Spinal cord (tissue), 10 donors: Measurements from ENCODE around the gene PPP1R3D. TPM values are rescaled to one million over a fixed set of nuclear protein-coding genes. Genes with fewer than 3 reads are reported as not detected.
A peak's percentile ranks its signal among the peaks of the same experiment; 100 is the strongest.
"Not testable (repeated sequence)": the region's sequence is repeated elsewhere in the genome, so short reads cannot be mapped to it uniquely, and the experiment has no call there.

Experiments used
- DNase-seq, 6 donors: peaks; one replicate each; pipeline versions ENCODE4 v3.0.0 to v3.0.0-alpha.2; 2013 to 2015; ENCODE audit warnings: low spot score in 6 of 6, low read depth in 4 of 6
- H3K27ac ChIP-seq: one replicate; pipeline ENCODE4 v1.5.1; 2013; ENCODE audit warnings: low read depth, low read length, control low read depth
- H3K27me3 ChIP-seq: one replicate; pipeline ENCODE4 v1.6.1; 2013; ENCODE audit warnings: low read length; ENCODE audit not compliant: control insufficient read depth, insufficient read depth
- H3K36me3 ChIP-seq: one replicate; pipeline ENCODE4 v1.6.1; 2013; ENCODE audit warnings: low read length; ENCODE audit not compliant: control insufficient read depth, insufficient read depth
- H3K4me1 ChIP-seq: one replicate; pipeline ENCODE4 v1.6.1; 2013; ENCODE audit warnings: low read length; ENCODE audit not compliant: control insufficient read depth, insufficient read depth
- H3K4me3 ChIP-seq: one replicate; pipeline ENCODE4 v1.5.1; 2013; ENCODE audit warnings: low read depth, low read length, control low read depth
- H3K9me3 ChIP-seq: one replicate; pipeline ENCODE4 v1.6.1; 2013; ENCODE audit warnings: low read length; ENCODE audit not compliant: control insufficient read depth, insufficient read depth
- WGBS: methylation state at CpG from one replicate; pipeline ENCODE4 v1.1.5; 2013; ENCODE audit warnings: missing lambda C conversion rate; ENCODE audit not compliant: insufficient coverage; 5-methylcytosine and 5-hydroxymethylcytosine counted together
- polyA plus RNA-seq, 2 donors: library from polyadenylated mRNA; unstranded; fragments of 120-200 nt; gene quantifications; one replicate each; pipeline ENCODE4 v1.2.1, GENCODE V29; 2013; ENCODE audit not compliant: insufficient read length in 2 of 2
- total RNA-seq, 2 donors: library from RNA; depleted of rRNA in 1 of 2; stranded (reverse); fragments of 120-200 nt in 1 of 2; fragments of >200 nt in 1 of 2; gene quantifications; one replicate each; pipeline versions ENCODE4 v1.2.3 to v1.2.4, GENCODE V29; 2013 to 2014
- donor health status: healthy.

The PPP1R3D gene
- total and polyA plus RNA-seq, 4 donors = 5.3 to 12.6 (median 10.6) TPM

- over 99% methylated on average over 8 of the region's 12 CpGs for WGBS
- Histone ChIP-seq H3K4me3 (no peak overlapping the region), H3K9me3 (no peaks in the 10 kb centered on the region), H3K4me1 (peaks cover 9% of the 10 kb centered on the region), H3K27ac (no peak overlapping the region), H3K36me3 (no peaks in the 10 kb centered on the region), H3K27me3 (no peaks in the 10 kb centered on the region)
- DNase-seq = no peak
These were observed 32.1 kb upstream of the PPP1R3D start for GRCh38 chr20:59972037-59972801.

DNA sequence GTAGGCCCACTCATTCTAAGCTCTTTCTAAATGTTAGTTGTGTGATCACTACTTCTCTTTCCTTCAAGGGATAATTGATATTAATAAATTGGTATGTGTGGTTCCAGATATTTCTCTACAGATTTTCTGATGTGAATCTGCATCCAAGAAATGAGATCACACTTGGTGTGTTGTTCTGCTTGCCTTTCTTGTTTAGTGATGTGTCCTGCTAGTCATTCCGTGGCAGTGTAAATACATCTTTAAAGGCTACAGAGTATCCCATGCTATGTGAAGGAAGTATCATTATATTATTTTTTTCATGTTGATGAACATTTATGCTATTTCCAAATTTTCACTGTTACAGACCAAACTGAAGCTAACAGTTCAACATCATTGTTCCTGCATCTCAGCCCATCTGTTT is 31.3 kb upstream of the PPP1R3D start:
- no peak overlapping the region for H3K27ac ChIP-seq

GRCh38 chr20:59966428-59966827 is 26.3 kb upstream of the PPP1R3D start:
- no peaks in the 10 kb centered on the region for H3K36me3 ChIP-seq
- DNase-seq = no peak
- H3K27ac ChIP-seq = no peak overlapping the region
- no peaks in the 10 kb centered on the region for H3K27me3 ChIP-seq
- H3K4me3 ChIP-seq = no peak overlapping the region
- H3K4me1 ChIP-seq = no peaks in the 10 kb centered on the region
- WGBS = no CpG with 5 or more reads among the region's 3 CpGs
- no peaks in the 10 kb centered on the region for H3K9me3 ChIP-seq

More for the DNA sequence above, 31.3 kb upstream of the PPP1R3D start:
- no peaks in the 10 kb centered on the region for H3K27me3 ChIP-seq
- H3K4me3 ChIP-seq = no peak overlapping the region
- H3K36me3 ChIP-seq = no peaks in the 10 kb centered on the region
- peaks cover under 1% of the 10 kb centered on the region for H3K4me1 ChIP-seq
- DNase-seq = no peak
- no CpG with 5 or more reads among the region's 1 CpG for WGBS
- H3K9me3 ChIP-seq = no peaks in the 10 kb centered on the region

- no peak for DNase-seq
- Histone ChIP-seq H3K4me1 (no peaks in the 10 kb centered on the region), H3K9me3 (no peaks in the 10 kb centered on the region), H3K4me3 (no peak overlapping the region), H3K36me3 (no peaks in the 10 kb centered on the region), H3K27ac (no peak overlapping the region), H3K27me3 (no peaks in the 10 kb centered on the region)
- 59% methylated on average over 6 of the region's 6 CpGs for WGBS
These were observed 22.1 kb upstream of the PPP1R3D start for GRCh38 chr20:59962155-59962554.

- DNase-seq = no peak
- no peaks in the 10 kb centered on the region for H3K36me3 ChIP-seq
- 94% methylated on average over 2 of the region's 2 CpGs for WGBS
- H3K27ac ChIP-seq = no peak overlapping the region
- no peaks in the 10 kb centered on the region for H3K9me3 ChIP-seq
- H3K4me3 ChIP-seq = no peak overlapping the region
- no peaks in the 10 kb centered on the region for H3K27me3 ChIP-seq
- no peaks in the 10 kb centered on the region for H3K4me1 ChIP-seq
These were observed 21.3 kb upstream of the PPP1R3D start for GRCh38 chr20:59961423-59961822.

DNA sequence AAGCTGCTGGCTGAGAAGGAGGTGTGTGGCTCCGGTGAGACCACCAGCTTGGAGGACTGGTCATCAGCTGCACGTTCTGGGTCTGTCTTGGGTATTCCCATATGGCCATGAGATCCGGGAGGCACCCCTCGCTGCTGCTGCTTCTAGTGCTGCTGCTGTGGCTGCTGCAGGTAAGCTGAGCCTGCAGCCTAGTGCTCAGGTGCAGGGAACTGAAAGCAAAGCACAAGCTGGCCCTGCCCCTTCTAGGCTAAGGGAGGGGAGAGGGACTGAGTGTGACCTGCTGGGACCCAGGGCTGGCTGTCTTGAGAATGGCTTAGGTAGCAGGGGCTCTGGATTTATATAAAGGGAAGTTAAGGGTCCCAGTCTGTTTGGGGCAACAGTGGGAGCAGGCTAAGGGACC is 18.5 kb upstream of the PPP1R3D start:
- H3K4me1 ChIP-seq = no peaks in the 10 kb centered on the region
- H3K4me3 ChIP-seq = no peak overlapping the region
- no peak for DNase-seq
- no peaks in the 10 kb centered on the region for H3K9me3 ChIP-seq
- 73% methylated on average over 4 of the region's 4 CpGs for WGBS
- no peaks in the 10 kb centered on the region for H3K36me3 ChIP-seq
- H3K27me3 ChIP-seq = no peaks in the 10 kb centered on the region
- H3K27ac ChIP-seq = no peak overlapping the region

DNA sequence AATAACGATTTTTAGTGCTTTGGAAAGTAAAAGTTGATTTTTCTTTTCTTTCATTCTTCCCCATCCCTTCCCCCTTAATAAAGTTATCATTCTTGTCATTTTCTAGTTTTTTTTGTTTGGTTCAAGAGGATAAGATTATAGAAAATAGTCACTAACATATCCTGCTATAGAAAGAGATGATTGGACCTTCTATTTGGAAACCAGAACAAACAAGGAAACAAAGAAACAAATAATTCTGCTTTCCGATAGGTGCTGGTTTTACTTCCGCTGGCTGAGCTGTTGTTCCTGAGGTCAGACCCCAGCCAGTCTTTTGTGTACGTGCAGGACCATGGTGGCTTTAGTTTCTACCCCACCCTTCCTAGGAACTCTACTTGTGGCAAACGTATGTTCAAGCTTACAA is 18.0 kb upstream of the PPP1R3D start, which contains the start of gene CDH26:
Gene CDH26, plus strand, starts transcription at position 301 of the 400 bp plus-strand sequence. CDS start 304 bp downstream, outside the sequence.
- Histone ChIP-seq H3K9me3 (no peaks in the 10 kb centered on the region), H3K4me1 (no peaks in the 10 kb centered on the region), H3K36me3 (no peaks in the 10 kb centered on the region), H3K27me3 (no peaks in the 10 kb centered on the region), H3K4me3 (no peak within 1 kb of the TSS), H3K27ac (no peak within 1 kb of the TSS)
- WGBS = 100% methylated on average over 2 of the region's 5 CpGs
- no peak for DNase-seq

GRCh38 chr20:59957568-59957967 is 17.5 kb upstream of the PPP1R3D start:
- H3K4me1 ChIP-seq, H3K27ac ChIP-seq, DNase-seq, H3K4me3 ChIP-seq, H3K27me3 ChIP-seq, H3K9me3 ChIP-seq, H3K36me3 ChIP-seq: not testable (repeated sequence)

GRCh38 chr20:59955131-59955796 is 15.2 kb upstream of the PPP1R3D start:
- no peaks in the 10 kb centered on the region for H3K9me3 ChIP-seq
- WGBS = 30% methylated on average over 2 of the region's 8 CpGs
- no peaks in the 10 kb centered on the region for H3K27me3 ChIP-seq
- DNase-seq = peak in 2 of 6 donors; percentile 57 to 81
- no peaks in the 10 kb centered on the region for H3K36me3 ChIP-seq
- no peaks in the 10 kb centered on the region for H3K4me1 ChIP-seq
- H3K4me3 ChIP-seq = no peak overlapping the region
- H3K27ac ChIP-seq = no peak overlapping the region

DNA sequence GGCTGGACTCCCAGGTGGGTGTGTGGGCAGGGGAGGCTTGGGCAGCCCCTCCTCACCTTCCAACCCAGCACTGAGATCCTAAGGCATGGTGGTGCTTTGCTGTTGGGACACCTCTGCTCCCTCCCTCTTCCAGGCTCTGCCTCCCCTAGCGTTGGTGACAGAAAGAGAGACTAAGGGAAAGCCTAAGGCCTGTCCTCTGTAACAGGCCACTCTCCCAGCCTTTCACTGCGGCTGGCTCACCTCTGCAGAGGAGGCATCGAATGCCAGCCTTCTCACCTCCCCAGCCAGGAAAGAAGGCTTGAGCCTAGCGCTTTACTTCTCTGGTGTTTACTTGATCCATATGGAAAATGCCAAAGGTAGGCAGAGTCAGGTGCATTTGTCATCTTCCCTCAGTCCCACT is 14.6 kb upstream of the PPP1R3D start:
- no CpG with 5 or more reads among the region's 4 CpGs for WGBS
- H3K9me3 ChIP-seq = no peaks in the 10 kb centered on the region
- no peak for DNase-seq
- H3K4me1 ChIP-seq = no peaks in the 10 kb centered on the region
- H3K27ac ChIP-seq = no peak overlapping the region
- no peak overlapping the region for H3K4me3 ChIP-seq
- H3K27me3 ChIP-seq = no peaks in the 10 kb centered on the region
- H3K36me3 ChIP-seq = no peaks in the 10 kb centered on the region
